B cell (primary cell): ENCODE results near the gene TXNRD3. TPM values are rescaled to one million over a fixed set of nuclear protein-coding genes. Genes with fewer than 3 reads are reported as not detected.

Experiments used
- ATAC-seq: fragments of 200-7000 bp; cut with Tn5 transposase; one replicate; pipeline ENCODE4 v1.10.0; 2021; ENCODE audit warnings: low read depth, mild to moderate bottlenecking, moderate number of reproducible peaks, moderate library complexity
- CTCF ChIA-PET: fragments of 350-600 bp; sonication (Branson Sonifier 250); formaldehyde crosslinking; loops from one replicate; lab custom pipeline; 2021; ENCODE audit warnings: antibody characterized with exemption, inconsistent platforms; lab: Charles Lee
- POLR2A ChIA-PET: fragments of 350-600 bp; sonication (Branson Sonifier 250); formaldehyde crosslinking; loops from one replicate; lab custom pipeline; 2021; ENCODE audit warnings: antibody characterized with exemption; lab: Charles Lee
- DNase-seq: peaks from one replicate; pipeline ENCODE4 v3.0.0; 2013
- H2AFZ ChIP-seq: 2 replicates; pipeline ENCODE4 v1.6.1; 2012; ENCODE audit warnings: mild to moderate bottlenecking, low read depth, low read length; ENCODE audit not compliant: insufficient read depth, poor library complexity, severe bottlenecking
- H3K27ac ChIP-seq, 2 donors: 1 replicate in 1 of 2; 2 replicates in 1 of 2; pipeline ENCODE4 v1.5.1; 2012 to 2013; ENCODE audit warnings: low read length in 2 of 2, mild to moderate bottlenecking in 2 of 2, moderate library complexity in 1 of 2
- H3K27me3 ChIP-seq, 4 experiments: fragments of 200-600 bp in 1 of 4; sonication (generic) in 1 of 4; replicated peaks in 1 of 4; 1 replicate in 2 of 4; 2 replicates in 2 of 4; pipeline versions ENCODE4 v1.6.1 to v1.7.0; 2013 to 2016; ENCODE audit warnings: low read length in 3 of 4, mild to moderate bottlenecking in 2 of 4, mixed read lengths in 1 of 4, moderate library complexity in 1 of 4; ENCODE audit not compliant: insufficient read depth in 4 of 4, control insufficient read depth in 3 of 4; ENCODE audit errors: control extremely low read depth in 1 of 4
- H3K36me3 ChIP-seq, 2 experiments: replicated peaks in 1 of 2; 1 replicate in 1 of 2; 2 replicates in 1 of 2; pipeline versions ENCODE4 v1.6.1 to v1.7.1; 2013; ENCODE audit warnings: low read length in 1 of 2; ENCODE audit not compliant: insufficient read depth in 2 of 2, control insufficient read depth in 1 of 2; ENCODE audit errors: control extremely low read depth in 1 of 2, extremely low read depth in 1 of 2
- H3K4me1 ChIP-seq, 2 donors: fragments of 200-600 bp in 1 of 2; sonication (generic) in 1 of 2; 1 replicate in 1 of 2; 2 replicates in 1 of 2; pipeline versions ENCODE4 v1.5.1 to v1.6.1; 2013 to 2017; ENCODE audit warnings: low read length in 2 of 2; ENCODE audit not compliant: control insufficient read depth in 2 of 2, insufficient read depth in 2 of 2
- H3K4me2 ChIP-seq: replicated peaks from 2 replicates; pipeline ENCODE3; 2012; ENCODE audit warnings: mild to moderate bottlenecking, low read depth, low read length; ENCODE audit not compliant: poor library complexity, severe bottlenecking
- H3K4me3 ChIP-seq, 5 experiments: fragments of 200-600 bp in 1 of 5; sonication (generic) in 1 of 5; 1 replicate in 3 of 5; 2 replicates in 2 of 5; pipeline versions ENCODE4 v1.5.1 to v1.7.0; 2011 to 2016; ENCODE audit warnings: low read length in 4 of 5, mild to moderate bottlenecking in 4 of 5, low read depth in 2 of 5, control low read depth in 1 of 5, moderate library complexity in 1 of 5; ENCODE audit not compliant: insufficient read depth in 1 of 5; ENCODE audit errors: control extremely low read depth in 1 of 5, extremely low read depth in 1 of 5
- H3K79me2 ChIP-seq: fragments of 200-600 bp; sonication (generic); one replicate; pipeline ENCODE4 v1.6.0; 2016; ENCODE audit warnings: low read length; ENCODE audit not compliant: control insufficient read depth, insufficient read depth
- H3K9ac ChIP-seq: fragments of 200-600 bp; sonication (generic); 2 replicates; pipeline ENCODE4 v1.6.1; 2017; ENCODE audit warnings: mild to moderate bottlenecking, low read length, moderate library complexity
- H3K9me3 ChIP-seq, 3 donors: one replicate each; pipeline versions ENCODE4 v1.6.1 to v1.7.1; 2013; ENCODE audit warnings: low read length in 2 of 3; ENCODE audit not compliant: control insufficient read depth in 2 of 3, insufficient read depth in 1 of 3; ENCODE audit errors: control extremely low read depth in 1 of 3
- H4K20me1 ChIP-seq: 2 replicates; pipeline ENCODE4 v1.6.0; 2012; ENCODE audit warnings: mild to moderate bottlenecking, low read length; ENCODE audit not compliant: insufficient read depth, control insufficient read depth, poor library complexity, severe bottlenecking
- H3K27ac Mint-ChIP-seq: one replicate; pipeline ENCODE4 v1.8.0; 2021; ENCODE audit warnings: mixed read lengths
- H3K27me3 Mint-ChIP-seq: one replicate; pipeline ENCODE4 v1.8.0; 2021; ENCODE audit warnings: mixed read lengths
- H3K4me1 Mint-ChIP-seq: one replicate; pipeline ENCODE4 v1.8.0; 2021; ENCODE audit warnings: mixed read lengths
- H3K4me3 Mint-ChIP-seq: one replicate; pipeline ENCODE4 v1.8.0; 2021; ENCODE audit warnings: mixed read lengths
- H3K9me3 Mint-ChIP-seq: one replicate; pipeline ENCODE4 v1.8.0; 2022; ENCODE audit warnings: mixed read lengths; ENCODE audit not compliant: insufficient read depth
- EZH2 ChIP-seq: IDR thresholded peaks from 2 replicates; pipeline ENCODE4 v1.6.1; 2012; ENCODE audit warnings: borderline replicate concordance, low read depth, mild to moderate bottlenecking, moderate library complexity, low read length; ENCODE audit not compliant: insufficient read depth, poor library complexity, severe bottlenecking
- WGBS: methylation state at CpG from one replicate; pipeline ENCODE4 v1.1.5; 2013; ENCODE audit warnings: missing lambda C conversion rate; ENCODE audit not compliant: insufficient coverage; 5-methylcytosine and 5-hydroxymethylcytosine counted together
- intact Hi-C: fragments of 100-400 bp; cut with micrococcal nuclease; formaldehyde crosslinking; loops from one replicate; pipeline ENCODE4 v1.10.0; 2022
- polyA plus RNA-seq: library from polyadenylated mRNA; depleted of rRNA; stranded (reverse); fragments of >200 nt; gene quantifications from 2 replicates; pipeline ENCODE4 v1.2.3, GENCODE V29; 2012
- total RNA-seq, 2 donors: library from RNA; stranded (reverse); fragments of 120-200 nt in 1 of 2; gene quantifications; 1 replicate in 1 of 2; 2 replicates in 1 of 2; pipeline versions ENCODE4 v1.2.3 to v1.2.4, GENCODE V29; 2013 to 2022
- TF ChIP-seq, protein P1 (sequence below): fragments of 200-600 bp; IDR thresholded peaks from one replicate; pipeline ENCODE4 v1.8.0; 2022; ENCODE audit warnings: antibody characterized with exemption, mild to moderate bottlenecking

TXNRD3 gene
- total and polyA plus RNA-seq, 2 donors (not counting 1 experiment from before 2014, with no cell fraction given) = 0.15 to 0.99 TPM

DNA sequence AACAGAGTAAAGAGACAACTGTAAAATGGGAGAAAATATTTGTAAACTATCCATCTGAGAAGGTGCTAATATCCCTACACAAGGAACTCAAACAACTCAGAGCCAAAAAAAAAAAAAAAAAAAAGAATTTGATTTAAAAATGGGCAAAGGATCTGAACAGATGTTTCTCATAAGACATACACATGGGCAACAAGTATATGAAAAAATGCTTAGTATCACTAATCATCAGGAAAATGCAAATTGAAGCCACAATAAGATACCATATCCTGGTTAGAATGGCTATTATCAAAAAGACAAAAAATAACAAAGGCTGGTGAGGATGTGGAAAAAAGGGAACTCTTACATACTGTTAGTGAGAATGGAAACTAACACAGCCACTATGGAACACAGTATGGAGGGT, 36.2 kb downstream of the TXNRD3 start:
- H3K27ac ChIP-seq = no peak overlapping the region
- H3K36me3 ChIP-seq = no peaks in the 10 kb centered on the region
- TF ChIP-seq, protein P1, sequence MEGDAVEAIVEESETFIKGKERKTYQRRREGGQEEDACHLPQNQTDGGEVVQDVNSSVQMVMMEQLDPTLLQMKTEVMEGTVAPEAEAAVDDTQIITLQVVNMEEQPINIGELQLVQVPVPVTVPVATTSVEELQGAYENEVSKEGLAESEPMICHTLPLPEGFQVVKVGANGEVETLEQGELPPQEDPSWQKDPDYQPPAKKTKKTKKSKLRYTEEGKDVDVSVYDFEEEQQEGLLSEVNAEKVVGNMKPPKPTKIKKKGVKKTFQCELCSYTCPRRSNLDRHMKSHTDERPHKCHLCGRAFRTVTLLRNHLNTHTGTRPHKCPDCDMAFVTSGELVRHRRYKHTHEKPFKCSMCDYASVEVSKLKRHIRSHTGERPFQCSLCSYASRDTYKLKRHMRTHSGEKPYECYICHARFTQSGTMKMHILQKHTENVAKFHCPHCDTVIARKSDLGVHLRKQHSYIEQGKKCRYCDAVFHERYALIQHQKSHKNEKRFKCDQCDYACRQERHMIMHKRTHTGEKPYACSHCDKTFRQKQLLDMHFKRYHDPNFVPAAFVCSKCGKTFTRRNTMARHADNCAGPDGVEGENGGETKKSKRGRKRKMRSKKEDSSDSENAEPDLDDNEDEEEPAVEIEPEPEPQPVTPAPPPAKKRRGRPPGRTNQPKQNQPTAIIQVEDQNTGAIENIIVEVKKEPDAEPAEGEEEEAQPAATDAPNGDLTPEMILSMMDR = no peak
- TF ChIP-seq EZH2 = no peak
- CTCF ChIA-PET = no interaction called here
- H3K9ac ChIP-seq = no peak overlapping the region
- intact Hi-C loops = no loop called here
- DNase-seq (no peak), ATAC-seq (no peak)
- no peaks in the 10 kb centered on the region for H4K20me1 ChIP-seq
- H3K27me3 Mint-ChIP-seq = peaks cover 5% of the 10 kb centered on the region
- no peaks in the 10 kb centered on the region for H3K4me1 Mint-ChIP-seq
- no peak overlapping the region for H3K4me3 ChIP-seq
- H3K27me3 ChIP-seq = no peaks in the 10 kb centered on the region
- no peaks in the 10 kb centered on the region for H3K4me1 ChIP-seq
- H3K79me2 ChIP-seq = no peaks in the 10 kb centered on the region
- no peaks in the 10 kb centered on the region for H3K9me3 ChIP-seq
- POLR2A ChIA-PET = no interaction called here
- H3K4me3 Mint-ChIP-seq = no peak overlapping the region
- no peak overlapping the region for H2AFZ ChIP-seq
- no peak overlapping the region for H3K27ac Mint-ChIP-seq
- no peaks in the 10 kb centered on the region for H3K9me3 Mint-ChIP-seq
- H3K4me2 ChIP-seq = no peak overlapping the region

DNA sequence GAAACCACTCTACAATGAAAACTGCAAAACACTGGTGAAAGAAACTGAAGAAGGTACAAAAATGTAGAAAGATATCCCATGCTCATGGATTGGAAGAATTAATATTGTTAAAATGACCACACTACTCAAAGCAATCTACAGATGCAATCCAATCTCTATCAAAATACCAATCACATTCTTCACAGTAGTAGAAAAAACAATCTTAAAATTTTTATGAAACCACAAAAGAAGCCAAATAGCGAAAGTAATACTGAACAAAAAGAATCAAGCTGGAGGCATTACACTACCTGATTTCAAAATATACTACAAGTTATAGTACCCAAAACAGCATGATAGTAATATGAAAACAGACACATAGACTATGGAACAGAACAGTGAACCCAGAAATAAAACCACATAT, 36.9 kb downstream of the TXNRD3 start:
- DNase-seq (no peak), ATAC-seq (no peak)
- peaks cover 10% of the 10 kb centered on the region for H3K27me3 Mint-ChIP-seq
- TF ChIP-seq, protein P1 = no peak
- no peak for TF ChIP-seq EZH2
- no peaks in the 10 kb centered on the region for H3K4me1 Mint-ChIP-seq
- WGBS = no CpG with 5 or more reads among the region's 1 CpG
- no peak overlapping the region for H3K4me3 ChIP-seq
- no peak overlapping the region for H2AFZ ChIP-seq
- H3K4me2 ChIP-seq = no peak overlapping the region
- H3K9me3 ChIP-seq = no peaks in the 10 kb centered on the region
- H4K20me1 ChIP-seq = no peaks in the 10 kb centered on the region
- H3K27ac ChIP-seq = no peak overlapping the region
- no peaks in the 10 kb centered on the region for H3K9me3 Mint-ChIP-seq
- CTCF ChIA-PET = no interaction called here
- no peak overlapping the region for H3K27ac Mint-ChIP-seq
- POLR2A ChIA-PET = no interaction called here
- H3K79me2 ChIP-seq = no peaks in the 10 kb centered on the region
- H3K27me3 ChIP-seq = no peaks in the 10 kb centered on the region
- intact Hi-C loops = no loop called here
- H3K9ac ChIP-seq = no peak overlapping the region
- H3K4me1 ChIP-seq = no peaks in the 10 kb centered on the region
- no peak overlapping the region for H3K4me3 Mint-ChIP-seq
- no peaks in the 10 kb centered on the region for H3K36me3 ChIP-seq
